ENCODE measurements around the gene LRRC8E. TPM values are rescaled to one million over a fixed set of nuclear protein-coding genes. Genes with fewer than 3 reads are reported as not detected.

LRRC8E gene
- total RNA-seq, 1 donor from 2014 or later = 3.5 TPM

DNA sequence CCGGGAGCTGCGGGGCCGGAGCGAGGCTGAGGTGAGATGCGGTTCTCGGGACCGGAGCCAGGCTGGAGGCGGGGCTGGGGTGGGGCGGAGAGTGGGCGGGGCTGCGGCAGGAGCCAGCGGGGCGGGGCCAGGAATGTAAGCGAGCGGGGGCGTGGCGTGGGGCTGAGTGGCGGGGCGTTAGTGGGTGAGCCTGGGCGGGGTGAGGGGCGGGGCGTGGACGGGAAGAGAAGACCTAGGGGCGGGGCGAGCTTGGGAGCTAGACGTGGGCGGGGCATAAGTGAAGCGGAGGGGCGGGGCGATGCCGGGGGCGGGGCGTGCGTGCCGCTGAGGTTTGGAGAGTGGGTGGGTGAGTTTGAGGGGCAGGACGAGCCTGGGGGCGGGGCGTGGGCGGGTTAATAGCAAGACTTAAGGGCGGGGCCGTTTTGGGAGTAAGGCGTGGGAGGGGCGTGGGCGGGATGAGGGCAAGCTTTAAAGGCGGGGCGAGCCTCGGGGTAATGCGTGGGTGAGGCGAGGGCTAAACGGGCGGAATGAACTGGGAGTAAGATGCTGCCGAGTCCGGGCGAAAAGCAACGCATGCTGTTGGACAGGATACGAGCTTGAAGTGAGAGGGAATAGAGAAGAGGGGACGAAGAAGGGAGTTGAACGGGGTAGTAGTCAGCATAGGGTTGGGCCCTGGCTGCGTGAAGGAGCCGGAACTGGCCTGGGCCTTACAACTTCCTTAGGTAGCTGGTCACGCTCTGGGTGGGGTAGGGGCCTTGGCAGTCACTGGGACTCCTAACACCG is 32.4 kb downstream of the LRRC8E start:
- Mint-ChIP-seq H3K36me3 (ENCODE audit: unreplicated experiment) (no peaks in the 10 kb centered on the region), H3K27me3 (ENCODE audit: unreplicated experiment) (peaks cover 4% of the 10 kb centered on the region), H3K4me3 (ENCODE audit: unreplicated experiment) (peak overlapping the region; percentile 91), H3K4me1 (ENCODE audit: unreplicated experiment) (peaks cover 31% of the 10 kb centered on the region), H3K9me3 (ENCODE audit: unreplicated experiment) (no peaks in the 10 kb centered on the region), H3K27ac (ENCODE audit: unreplicated experiment) (peak overlapping the region; percentile 96)
- TF ChIP-seq, protein P1, sequence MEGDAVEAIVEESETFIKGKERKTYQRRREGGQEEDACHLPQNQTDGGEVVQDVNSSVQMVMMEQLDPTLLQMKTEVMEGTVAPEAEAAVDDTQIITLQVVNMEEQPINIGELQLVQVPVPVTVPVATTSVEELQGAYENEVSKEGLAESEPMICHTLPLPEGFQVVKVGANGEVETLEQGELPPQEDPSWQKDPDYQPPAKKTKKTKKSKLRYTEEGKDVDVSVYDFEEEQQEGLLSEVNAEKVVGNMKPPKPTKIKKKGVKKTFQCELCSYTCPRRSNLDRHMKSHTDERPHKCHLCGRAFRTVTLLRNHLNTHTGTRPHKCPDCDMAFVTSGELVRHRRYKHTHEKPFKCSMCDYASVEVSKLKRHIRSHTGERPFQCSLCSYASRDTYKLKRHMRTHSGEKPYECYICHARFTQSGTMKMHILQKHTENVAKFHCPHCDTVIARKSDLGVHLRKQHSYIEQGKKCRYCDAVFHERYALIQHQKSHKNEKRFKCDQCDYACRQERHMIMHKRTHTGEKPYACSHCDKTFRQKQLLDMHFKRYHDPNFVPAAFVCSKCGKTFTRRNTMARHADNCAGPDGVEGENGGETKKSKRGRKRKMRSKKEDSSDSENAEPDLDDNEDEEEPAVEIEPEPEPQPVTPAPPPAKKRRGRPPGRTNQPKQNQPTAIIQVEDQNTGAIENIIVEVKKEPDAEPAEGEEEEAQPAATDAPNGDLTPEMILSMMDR (IDR thresholded peaks at IDR 0.05) = no peak
- peak; percentile 99 for DNase-seq (ENCODE audit: extremely low spot score, unreplicated experiment)

DNA sequence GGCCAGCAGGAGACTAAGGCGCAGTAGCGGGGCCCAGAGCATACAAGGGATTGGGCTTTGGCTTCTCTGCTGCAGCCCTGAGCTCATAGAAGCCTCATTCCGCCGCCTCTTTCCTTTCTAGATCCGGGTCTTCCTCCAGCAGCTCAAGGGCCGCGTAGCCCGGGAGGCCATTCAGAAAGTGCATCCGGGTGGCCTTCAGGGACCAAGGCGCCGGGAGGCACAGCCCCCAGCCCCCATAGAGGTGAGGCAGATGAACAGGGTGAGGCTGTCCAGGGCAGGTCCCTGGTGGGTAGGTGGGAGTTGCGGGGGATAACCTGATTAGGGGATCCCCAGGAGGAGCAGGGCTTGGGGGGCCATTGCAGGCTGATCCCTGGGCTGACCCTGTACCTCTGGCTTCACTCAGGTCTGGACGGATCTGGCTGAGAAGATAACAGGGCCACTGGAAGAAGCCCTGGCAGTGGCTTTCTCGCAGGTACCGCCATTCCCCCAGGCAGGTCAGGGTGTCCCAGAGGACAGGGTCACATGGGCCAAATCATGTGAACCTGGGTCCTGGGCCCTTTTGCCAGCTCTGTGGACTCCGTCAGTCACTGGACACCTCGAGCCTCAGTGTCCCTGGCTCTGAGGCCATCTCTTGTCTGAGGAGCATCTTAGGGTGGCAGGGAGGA is 33.1 kb downstream of the LRRC8E start:
- no peak for DNase-seq (ENCODE audit: extremely low spot score, unreplicated experiment)
- Mint-ChIP-seq H3K27ac (ENCODE audit: unreplicated experiment) (peak overlapping the region; percentile 96), H3K4me3 (ENCODE audit: unreplicated experiment) (peak overlapping the region; percentile 91), H3K36me3 (ENCODE audit: unreplicated experiment) (no peaks in the 10 kb centered on the region), H3K9me3 (ENCODE audit: unreplicated experiment) (no peaks in the 10 kb centered on the region), H3K4me1 (ENCODE audit: unreplicated experiment) (peaks cover 32% of the 10 kb centered on the region), H3K27me3 (ENCODE audit: unreplicated experiment) (peaks cover 4% of the 10 kb centered on the region)
- TF ChIP-seq, protein P1 (IDR thresholded peaks at IDR 0.05) = no peak

DNA sequence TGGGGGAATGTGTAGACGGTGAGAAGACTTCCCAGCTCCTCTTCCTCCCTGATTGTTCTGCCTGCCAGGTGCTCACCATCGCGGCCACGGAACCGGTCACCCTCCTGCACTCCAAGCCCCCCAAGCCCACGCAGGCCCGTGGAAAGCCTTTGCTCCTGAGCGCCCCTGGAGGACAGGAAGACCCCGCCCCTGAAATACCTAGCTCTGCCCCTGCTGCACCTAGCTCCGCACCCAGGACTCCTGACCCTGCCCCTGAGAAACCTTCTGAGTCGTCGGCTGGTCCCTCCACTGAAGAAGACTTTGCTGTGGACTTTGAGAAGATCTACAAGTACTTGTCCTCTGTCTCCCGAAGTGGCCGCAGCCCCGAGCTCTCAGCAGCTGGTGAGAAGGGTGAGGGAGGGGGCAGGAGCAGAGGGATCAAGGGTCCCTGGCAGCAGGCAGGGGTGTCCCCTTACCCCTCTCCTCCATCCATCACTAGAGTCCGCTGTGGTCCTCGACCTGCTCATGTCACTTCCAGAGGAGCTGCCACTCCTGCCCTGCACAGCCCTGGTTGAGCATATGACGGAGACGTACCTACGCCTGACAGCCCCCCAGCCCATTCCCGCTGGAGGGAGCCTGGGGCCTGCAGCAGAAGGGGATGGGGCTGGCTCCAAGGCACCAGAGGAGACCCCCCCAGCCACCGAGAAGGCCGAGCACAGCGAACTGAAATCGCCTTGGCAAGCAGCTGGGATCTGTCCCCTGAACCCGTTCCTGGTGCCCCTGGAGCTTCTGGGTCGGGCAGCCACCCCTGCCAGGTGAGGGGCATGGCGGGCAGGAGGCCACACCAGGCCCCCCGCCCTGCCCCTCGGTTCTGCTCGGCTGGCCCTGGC is 33.9 kb downstream of the LRRC8E start:
- Mint-ChIP-seq H3K27ac (ENCODE audit: unreplicated experiment) (peak overlapping the region; percentile 10), H3K4me1 (ENCODE audit: unreplicated experiment) (peaks cover 33% of the 10 kb centered on the region), H3K27me3 (ENCODE audit: unreplicated experiment) (no peaks in the 10 kb centered on the region), H3K4me3 (ENCODE audit: unreplicated experiment) (no peak overlapping the region), H3K9me3 (ENCODE audit: unreplicated experiment) (no peaks in the 10 kb centered on the region), H3K36me3 (ENCODE audit: unreplicated experiment) (no peaks in the 10 kb centered on the region)
- DNase-seq (ENCODE audit: extremely low spot score, unreplicated experiment) = no peak
- TF ChIP-seq, protein P1 (IDR thresholded peaks at IDR 0.05) = no peak

DNA sequence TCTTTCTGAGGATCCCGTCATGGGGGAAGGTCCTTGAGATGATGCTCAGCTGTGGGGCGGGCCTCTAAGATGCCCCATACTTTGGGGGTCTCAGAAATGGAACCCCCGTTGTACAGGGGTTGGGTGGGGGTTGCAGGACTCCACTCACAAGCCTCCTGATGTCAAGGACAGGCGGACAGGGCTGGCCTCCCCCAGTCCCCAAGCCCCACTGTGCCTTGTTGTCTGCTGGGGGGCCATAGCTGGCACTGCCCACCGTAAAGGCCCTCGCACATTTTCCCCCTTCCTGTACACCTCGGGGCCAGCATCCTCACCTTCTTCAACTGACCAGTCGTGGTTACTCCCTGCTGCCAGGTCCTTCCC is 34.5 kb downstream of the LRRC8E start:
- no peak overlapping the region for H3K4me3 Mint-ChIP-seq (ENCODE audit: unreplicated experiment)
- no peaks in the 10 kb centered on the region for H3K27me3 Mint-ChIP-seq (ENCODE audit: unreplicated experiment)

More for the DNA sequence above, 34.5 kb downstream of the LRRC8E start:
- Mint-ChIP-seq H3K9me3 (ENCODE audit: unreplicated experiment) (no peaks in the 10 kb centered on the region), H3K4me1 (ENCODE audit: unreplicated experiment) (peaks cover 33% of the 10 kb centered on the region), H3K27ac (ENCODE audit: unreplicated experiment) (no peak overlapping the region), H3K36me3 (ENCODE audit: unreplicated experiment) (no peaks in the 10 kb centered on the region)
- no peak for DNase-seq (ENCODE audit: extremely low spot score, unreplicated experiment)
- TF ChIP-seq, protein P1 (IDR thresholded peaks at IDR 0.05) = no peak

All from osteocyte (in vitro differentiated cells).